Brain microvascular endothelial cell (primary cell): Measurements from ENCODE around the gene FCSK.
A peak's percentile ranks its signal among the peaks of the same experiment; 100 is the strongest.

Experiments used
- DNase-seq: peaks from one replicate; pipeline ENCODE4 v3.0.0-alpha.2; 2020
- H3K27ac ChIP-seq: fragments of 250-450 bp; sonication (Bioruptor Pico); 2 replicates; pipeline ENCODE4 v1.5.1; 2020; ENCODE audit warnings: mild to moderate bottlenecking, moderate library complexity
- H3K27me3 ChIP-seq: fragments of 250-450 bp; sonication (Bioruptor Pico); replicated peaks from 2 replicates; pipeline ENCODE4 v1.5.1; 2020; ENCODE audit warnings: mild to moderate bottlenecking
- H3K36me3 ChIP-seq: fragments of 250-450 bp; sonication (Bioruptor Pico); replicated peaks from 2 replicates; pipeline ENCODE4 v1.5.1; 2020; ENCODE audit warnings: mild to moderate bottlenecking
- H3K4me3 ChIP-seq: 2 replicates; pipeline ENCODE4 v1.5.1; 2011; ENCODE audit warnings: low read depth, mild to moderate bottlenecking, control low read depth, low read length, moderate library complexity
- CTCF ChIP-seq: IDR thresholded peaks from 2 replicates; pipeline ENCODE4 v1.5.1; 2011; ENCODE audit warnings: low read depth, mild to moderate bottlenecking, moderate library complexity, low read length, control low read depth, inconsistent platforms; ENCODE audit errors: missing control alignments
- in situ Hi-C: cut with HindIII; loops from 2 replicates; pipeline ENCODE4 v1.10.0; 2017; ENCODE audit warnings: low sequenced_read_pairs, low pct_ligation_motif_present

Gene FCSK

GRCh38 chr16:70434484-70435260, 19.7 kb upstream of the FCSK start:
- DNase-seq, result no peak
- Histone ChIP-seq H3K4me3 (no peak overlapping the region), H3K27me3 (no peaks in the 10 kb centered on the region), H3K27ac (no peak overlapping the region), H3K36me3 (peaks cover 7% of the 10 kb centered on the region)
- in situ Hi-C loops, result no loop called here
- no peak for TF ChIP-seq CTCF

- H3K27ac ChIP-seq, result peak overlapping the region; percentile 89
- in situ Hi-C loops, result no loop called here
- H3K27me3 ChIP-seq, result no peaks in the 10 kb centered on the region
- H3K36me3 ChIP-seq, result peaks cover 7% of the 10 kb centered on the region
- DNase-seq, result peak; percentile 91
- TF ChIP-seq CTCF, result no peak
- H3K4me3 ChIP-seq, result peak overlapping the region; percentile 96
Measured at GRCh38 chr16:70437017-70437581, 17.3 kb upstream of the FCSK start.

- H3K27ac ChIP-seq, result peak overlapping the region; percentile 89
- in situ Hi-C loops, result no loop called here
- DNase-seq, result peak; percentile 43
Measured at GRCh38 chr16:70437582-70438557, 16.5 kb upstream of the FCSK start.

DNA sequence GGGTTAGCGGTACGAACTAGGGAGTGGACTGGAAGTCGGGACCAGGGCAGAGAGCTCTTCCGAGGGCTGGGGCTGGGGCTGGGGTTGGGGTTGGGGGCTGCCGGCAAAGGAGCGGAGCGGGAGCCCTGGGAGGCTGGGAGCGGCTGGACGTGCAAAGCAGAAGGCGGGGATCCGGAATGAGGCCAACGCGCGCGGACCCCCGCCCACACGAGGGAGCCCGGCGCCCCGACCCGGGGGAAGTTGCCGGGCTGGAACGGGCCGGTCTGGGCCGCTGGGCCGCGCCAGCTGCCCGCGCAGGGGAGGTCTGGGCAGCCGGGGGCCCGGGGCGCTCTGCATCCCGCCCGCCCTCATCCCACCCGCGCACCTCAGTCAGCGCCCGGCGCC, 15.8 kb upstream of the FCSK start:
- H3K27me3 ChIP-seq, result no peaks in the 10 kb centered on the region
- in situ Hi-C loops, result no loop called here
- DNase-seq, result no peak
- peaks cover 7% of the 10 kb centered on the region for H3K36me3 ChIP-seq
- peak overlapping the region; percentile 89 for H3K27ac ChIP-seq
- peak overlapping the region; percentile 96 for H3K4me3 ChIP-seq
- TF ChIP-seq CTCF, result no peak

More at GRCh38 chr16:70437582-70438557, 16.5 kb upstream of the FCSK start:
- H3K36me3 ChIP-seq, result peaks cover 7% of the 10 kb centered on the region
- TF ChIP-seq CTCF, result no peak
- peak overlapping the region; percentile 96 for H3K4me3 ChIP-seq
- no peaks in the 10 kb centered on the region for H3K27me3 ChIP-seq

GRCh38 chr16:70438969-70439862, 15.2 kb upstream of the FCSK start, which contains the start of gene ST3GAL2:
ST3GAL2 (minus strand) TSS chr16:70439100; CDS start chr16:70398530, 40,570 bp downstream.
- peak; percentile 88 for DNase-seq
- Histone ChIP-seq H3K4me3 (peak within 1 kb of the TSS; percentile 96), H3K27me3 (no peaks in the 10 kb centered on the region), H3K36me3 (peaks cover 7% of the 10 kb centered on the region), H3K27ac (peak within 1 kb of the TSS; percentile 89)
- TF ChIP-seq CTCF, result peak; percentile 7
- in situ Hi-C loops, result no loop called here
